Central memory CD4-positive, alpha-beta T cell (primary cell): ENCODE results near the gene GADD45B.

Experiments used
- DNase-seq: peaks from one replicate; pipeline ENCODE4 v3.0.0; 2022
- total RNA-seq, 3 experiments: gene quantifications; one replicate each; lab custom pipeline; 2026; lab: John Stamatoyannopoulos, UW

The GADD45B gene, protein sequence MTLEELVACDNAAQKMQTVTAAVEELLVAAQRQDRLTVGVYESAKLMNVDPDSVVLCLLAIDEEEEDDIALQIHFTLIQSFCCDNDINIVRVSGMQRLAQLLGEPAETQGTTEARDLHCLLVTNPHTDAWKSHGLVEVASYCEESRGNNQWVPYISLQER
- total RNA-seq = 23.3 to 233 (median 35.4) reads per million in 3 experiments

DNA sequence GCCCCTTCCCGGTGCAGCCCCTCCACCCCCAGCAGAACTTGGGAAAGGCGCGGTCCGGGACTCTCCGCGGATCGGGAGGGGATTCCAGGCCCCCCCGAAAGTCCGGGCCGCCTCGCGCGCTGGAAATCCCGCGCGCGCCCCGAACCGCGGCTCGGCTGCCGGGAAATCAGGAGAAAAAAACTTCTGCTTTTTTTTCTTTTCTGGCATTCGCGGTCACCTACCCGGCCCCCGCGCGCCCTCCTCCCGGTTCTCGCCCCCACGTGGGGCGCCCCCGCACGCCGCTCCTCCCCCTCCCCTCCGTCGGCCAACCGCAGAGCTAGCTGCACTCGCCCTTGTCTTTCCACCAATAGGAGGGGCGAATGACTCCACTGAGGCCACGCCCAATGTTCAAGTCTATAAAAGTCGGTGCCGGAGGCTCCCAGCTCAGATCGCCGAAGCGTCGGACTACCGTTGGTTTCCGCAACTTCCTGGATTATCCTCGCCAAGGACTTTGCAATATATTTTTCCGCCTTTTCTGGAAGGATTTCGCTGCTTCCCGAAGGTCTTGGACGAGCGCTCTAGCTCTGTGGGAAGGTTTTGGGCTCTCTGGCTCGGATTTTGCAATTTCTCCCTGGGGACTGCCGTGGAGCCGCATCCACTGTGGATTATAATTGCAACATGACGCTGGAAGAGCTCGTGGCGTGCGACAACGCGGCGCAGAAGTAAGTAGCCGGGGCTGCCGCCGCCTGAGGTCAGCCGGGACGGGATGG, at the start of gene GADD45B:
TSS of gene GADD45B (plus strand) at position 426 of the 749 bp plus-strand sequence. CDS start at position 658, 232 bp downstream.
- peak; percentile 96 for DNase-seq

DNA sequence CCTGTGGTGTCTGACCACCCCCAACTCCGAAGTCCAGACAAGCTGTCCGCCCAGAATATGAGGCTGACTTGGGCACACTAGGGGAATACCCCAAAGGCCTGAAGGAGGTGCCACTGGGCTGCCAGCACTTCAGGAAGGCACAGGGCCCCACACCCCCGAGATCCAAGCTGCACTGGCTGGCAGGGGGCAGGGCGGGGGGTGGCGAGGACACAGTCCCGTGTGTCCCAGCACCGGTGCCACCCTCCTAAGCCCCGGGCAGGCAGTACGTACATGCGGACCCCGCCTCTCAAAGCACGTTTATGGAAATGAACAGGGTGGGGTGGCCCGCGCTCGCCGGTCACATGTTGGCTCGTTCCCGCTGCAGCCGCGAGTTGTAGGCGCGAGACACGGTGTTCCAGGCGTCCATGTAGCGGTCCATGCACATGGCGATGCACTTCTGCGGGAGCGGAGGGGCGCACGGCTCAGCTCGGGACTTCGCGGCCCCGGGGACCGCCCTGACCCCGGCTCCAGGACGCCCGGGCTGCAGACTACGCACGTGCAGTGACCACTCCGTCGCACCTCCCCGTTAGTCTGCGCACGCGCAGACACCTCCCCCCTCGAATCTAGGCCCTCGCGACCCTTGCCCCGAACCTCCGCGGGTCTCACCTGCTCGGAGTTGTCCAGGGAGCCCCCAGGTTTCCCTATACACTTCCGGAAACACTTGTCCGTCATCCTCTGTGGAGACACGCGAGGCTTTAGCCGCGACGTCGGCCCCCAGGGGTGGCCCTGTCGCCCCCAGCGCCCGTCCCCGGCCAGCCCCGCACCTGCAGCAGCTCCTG, 49.1 kb upstream of the GADD45B start:
- peak; percentile 10 for DNase-seq

DNA sequence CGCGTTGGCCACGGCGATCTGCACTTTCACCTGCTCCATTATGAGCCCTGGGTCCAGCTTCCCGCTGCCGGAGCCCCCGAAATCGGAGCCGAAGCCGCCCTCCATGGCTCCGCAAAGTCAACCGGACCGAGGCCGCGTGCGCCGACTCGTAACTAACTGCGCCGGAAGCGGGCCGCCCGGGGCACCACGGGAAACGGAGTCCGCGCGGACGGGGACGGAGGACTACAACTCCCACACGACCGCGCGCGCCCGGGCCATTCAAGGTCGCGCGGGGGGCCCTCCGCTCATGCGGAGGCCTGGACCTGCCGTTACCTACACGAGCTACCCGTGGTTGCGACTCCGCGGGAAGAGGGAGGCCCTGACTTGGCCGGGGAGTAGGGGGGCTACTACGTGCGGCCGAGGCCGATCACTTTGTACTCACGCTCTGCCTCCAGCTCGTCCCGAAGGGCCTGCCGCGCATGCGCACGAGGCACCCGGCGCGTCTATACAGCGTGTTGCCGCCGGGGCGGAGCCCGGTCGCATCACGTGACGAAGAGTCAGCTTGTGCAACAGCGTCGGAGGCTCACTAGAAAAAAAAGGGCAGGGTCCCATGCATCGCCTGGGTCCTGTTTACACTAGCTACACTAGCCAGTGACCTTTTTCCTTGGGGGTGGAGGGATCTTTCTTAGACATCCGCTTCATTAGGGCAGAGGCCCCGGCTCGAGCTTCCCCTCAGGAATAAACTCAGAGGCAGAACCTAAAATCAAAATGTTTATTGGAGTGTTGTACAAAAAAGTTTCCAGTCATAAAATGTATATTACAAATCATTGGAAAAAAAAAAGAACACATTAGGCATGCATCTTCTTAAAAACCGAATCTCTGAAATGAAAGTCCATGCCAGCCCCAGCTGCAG, 48.3 kb upstream of the GADD45B start, which contains the start of gene TIMM13:
TSS of gene TIMM13 (minus strand) at position 158 of the 892 bp plus-strand sequence. CDS start at position 105, 53 bp downstream.
- peak; percentile 97 for DNase-seq

DNA sequence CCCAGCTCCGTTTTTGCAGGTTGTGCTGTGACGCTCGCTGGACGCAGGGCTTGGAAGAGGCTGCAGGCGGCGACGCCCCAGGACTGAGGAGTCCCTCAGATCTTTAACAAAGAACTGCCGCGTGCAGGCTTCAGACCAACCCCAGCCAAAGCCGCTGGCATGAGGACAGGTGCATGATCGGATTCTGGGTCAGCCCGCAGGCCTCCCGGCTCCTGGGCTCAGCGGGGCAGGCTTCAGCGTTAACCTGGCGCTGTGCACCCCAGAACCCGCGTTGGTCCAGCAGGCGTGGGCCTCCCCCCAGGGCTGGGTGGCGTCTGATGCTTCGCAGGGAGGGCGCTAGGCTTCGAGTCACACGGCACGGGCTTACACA, 47.6 kb upstream of the GADD45B start:
- no peak for DNase-seq

DNA sequence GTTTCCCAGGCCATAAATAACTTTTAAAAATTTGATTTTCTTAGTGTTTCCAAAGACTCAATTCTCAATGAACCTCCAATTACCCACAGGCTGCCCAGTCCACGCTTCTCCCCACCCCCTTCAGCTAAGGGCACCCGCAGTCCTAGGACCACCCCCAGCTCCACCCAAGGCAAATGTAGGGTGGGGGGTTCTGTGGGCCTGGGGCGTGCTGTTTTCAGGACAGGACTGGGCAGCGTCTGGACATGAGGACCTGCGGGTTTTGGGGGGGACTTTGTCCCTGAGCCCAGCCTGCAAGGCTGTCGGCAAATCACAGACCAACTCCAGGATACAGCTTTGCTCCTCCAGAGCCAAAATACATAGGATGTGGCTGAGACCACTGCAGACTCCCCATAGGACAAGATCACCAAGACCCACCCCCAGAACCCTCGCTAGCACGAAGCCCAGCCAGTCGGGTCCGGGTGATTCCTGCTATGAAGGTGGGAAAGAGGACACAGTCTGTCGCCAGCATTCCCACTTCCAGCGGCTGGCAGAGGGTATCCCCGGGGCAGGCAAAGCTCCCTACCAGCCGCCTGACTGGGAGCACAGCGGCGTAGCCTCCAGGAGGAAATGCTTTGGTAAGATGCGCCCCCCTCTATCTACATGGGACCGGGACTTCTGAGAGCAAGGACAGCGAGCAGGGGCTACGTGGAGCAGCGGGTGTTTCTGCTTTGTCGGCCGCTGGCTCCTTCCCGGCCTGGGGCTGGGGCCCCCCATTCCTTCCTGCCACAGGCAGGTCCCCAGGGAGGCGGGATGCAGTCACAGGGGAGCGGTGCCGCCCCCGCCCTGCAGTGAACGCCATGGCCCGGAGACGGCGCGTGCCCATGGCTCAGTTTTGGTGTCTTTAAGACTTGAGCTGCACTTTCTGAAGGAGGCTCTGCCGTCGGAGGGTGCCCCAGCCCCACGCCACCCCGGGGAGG, 46.9 kb upstream of the GADD45B start:
- no peak for DNase-seq

DNA sequence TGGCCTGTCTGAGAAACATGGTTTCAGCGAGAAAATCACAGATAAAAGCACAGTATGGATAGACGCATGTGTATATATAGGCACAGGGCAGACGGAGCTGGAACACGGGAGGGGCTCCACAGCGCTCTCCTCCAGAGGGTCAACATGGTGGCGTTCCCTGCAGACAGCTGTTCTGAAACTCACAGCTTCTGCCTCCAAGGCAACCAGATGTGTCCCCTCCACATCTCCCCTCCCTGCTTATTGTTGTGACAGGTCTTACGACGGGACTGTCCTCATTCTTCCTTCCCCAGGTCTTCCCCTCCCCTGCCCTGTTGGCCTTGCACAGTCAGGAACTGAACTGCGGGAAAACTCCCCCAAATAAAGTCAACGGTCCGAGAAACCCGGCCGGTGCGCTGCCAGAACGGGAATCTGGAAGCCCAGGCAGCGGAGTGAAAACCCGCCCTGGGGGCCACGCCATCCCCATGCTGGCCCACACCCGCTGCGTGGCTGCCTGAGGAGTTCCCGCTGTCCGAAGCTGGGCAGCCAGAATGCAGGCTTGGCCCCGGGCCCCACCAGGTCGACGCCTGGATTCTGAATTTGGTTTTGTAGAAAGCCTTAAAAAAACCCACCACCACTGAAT, 45.9 kb upstream of the GADD45B start:
- DNase-seq = no peak

DNA sequence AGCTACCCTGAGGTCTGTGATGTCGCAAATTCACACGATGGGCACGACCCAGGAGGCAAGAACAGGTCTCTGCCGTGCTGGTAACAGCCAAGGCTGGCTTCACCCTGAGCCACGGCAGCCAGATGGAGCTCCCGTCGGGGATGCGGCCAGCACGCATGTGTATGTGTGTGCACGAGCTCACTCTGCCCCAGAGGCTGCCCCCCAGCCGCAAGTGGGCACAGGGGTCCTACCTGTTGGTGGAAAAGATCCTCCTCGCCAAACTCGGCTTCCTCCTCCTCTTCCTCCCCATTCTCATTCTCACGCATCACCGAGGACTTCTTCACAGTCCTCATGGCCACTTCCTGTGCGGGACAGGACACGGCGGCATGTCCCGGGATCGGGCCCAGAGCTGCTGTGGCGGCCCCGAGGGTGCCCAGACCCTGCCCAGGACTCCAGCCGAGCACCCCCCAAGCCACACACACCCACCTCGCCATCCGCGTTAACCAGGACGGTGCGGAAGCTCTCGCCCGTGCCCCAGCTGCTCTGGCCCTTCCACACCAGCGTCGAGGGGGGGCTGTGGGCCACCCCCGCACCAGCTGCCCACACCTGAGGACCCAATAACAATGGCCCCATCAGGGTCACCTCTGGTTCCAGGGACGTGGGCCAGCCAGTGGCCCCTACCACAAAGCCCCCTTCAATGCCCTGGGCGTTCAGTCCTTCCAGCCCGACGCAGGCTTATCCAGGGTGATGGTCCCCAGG, 44.4 kb upstream of the GADD45B start:
- no peak for DNase-seq

DNA sequence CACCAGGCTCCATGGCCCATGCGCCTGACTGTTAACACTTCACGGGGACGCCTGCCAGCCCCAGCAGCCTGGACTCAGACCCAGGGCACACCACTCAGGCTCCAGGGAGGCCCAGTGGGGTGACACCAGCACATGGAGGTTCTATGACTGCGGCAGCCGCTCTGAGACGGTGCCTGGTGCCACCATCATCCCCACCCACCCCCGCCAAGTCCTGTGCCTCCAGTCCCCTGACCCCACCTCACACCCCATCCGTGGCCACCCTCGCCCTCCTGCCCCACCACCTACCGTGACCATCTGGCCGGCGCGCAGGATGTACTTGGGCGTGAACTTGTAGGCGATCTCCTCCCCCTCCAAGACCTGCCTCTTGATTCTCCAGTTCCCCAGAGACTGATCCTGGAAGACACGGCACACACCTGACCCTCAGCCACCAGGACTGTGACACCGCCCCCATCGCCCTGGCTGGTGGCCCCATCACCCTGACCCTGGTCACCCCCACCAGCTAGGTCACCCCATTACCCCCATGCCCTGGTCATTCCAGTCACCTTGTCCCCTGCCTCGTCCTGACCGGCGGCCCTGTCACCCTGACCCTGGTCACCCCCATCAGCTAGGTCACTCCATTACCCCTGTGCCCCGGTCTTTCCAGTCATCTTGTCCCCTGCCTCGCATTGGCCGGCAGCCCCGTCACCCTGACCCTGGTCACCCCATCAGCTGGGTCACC, 43.6 kb upstream of the GADD45B start:
- no peak for DNase-seq

DNA sequence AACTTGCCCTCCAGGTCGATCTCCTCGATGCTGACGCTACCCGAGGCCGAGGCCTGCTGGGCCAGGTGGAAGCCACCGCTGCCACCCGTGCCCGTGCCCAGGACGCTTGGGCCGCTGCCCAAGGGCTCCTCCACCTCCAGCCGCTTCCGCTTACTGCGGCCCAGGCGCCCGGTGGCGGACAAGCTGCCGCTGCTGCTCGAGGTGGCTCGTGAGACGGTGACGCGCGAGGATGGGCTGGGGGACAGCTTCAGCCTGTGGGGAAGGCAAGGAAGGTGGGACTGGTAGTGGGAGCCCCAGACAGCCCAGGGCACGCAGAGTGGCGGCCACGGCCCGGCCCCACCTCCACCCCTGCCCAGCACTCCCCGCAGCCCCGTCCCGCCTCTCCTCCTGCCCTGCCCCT, 42.1 kb upstream of the GADD45B start:
- DNase-seq = no peak

DNA sequence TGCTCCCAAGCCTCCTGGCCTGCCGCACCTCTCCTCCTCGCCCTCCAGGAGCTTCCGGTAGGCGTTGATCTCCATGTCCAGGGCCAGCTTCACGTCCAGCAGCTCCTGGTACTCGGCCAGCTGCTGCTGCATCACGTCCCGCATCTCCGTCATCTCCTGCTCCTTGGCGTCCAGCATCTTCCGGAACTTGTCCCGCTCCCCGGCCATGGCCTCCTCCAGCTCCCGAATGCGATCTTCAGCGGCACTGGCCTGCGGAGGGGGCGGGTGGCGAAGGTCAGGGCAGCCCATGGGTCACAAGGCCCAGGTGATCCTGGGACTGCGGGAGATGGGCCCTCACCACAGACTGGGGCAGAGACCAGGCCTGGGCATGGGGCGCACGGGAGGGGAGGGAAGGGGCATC, 41.7 kb upstream of the GADD45B start:
- no peak for DNase-seq

DNA sequence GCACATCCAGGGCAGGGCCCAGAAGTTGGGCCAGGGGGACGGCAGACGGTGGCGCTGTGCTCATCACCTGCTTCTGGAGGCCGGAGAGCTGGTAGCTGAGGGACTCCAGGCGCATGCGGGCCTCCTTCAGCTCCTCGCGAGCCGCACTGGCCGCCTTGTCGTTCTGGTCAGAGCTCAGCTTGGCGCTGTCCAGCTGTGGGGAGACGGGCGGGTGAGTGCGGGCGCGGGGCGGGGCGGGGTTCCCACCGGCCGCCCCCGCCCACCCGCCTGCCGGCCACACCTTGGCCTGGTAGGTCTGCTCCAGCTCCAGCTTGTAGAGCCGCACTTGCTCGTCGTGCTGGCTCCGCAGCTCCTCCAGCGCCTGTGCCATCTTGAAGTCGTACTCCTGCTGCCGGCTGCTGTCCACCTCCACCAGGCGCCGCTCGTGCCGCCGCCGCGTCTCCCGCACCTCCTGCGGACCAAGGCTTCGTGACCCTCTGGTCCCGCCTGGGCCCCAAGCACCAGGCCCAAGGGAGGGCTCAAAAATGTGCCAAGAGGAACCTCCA, 41.1 kb upstream of the GADD45B start:
- DNase-seq = no peak

DNA sequence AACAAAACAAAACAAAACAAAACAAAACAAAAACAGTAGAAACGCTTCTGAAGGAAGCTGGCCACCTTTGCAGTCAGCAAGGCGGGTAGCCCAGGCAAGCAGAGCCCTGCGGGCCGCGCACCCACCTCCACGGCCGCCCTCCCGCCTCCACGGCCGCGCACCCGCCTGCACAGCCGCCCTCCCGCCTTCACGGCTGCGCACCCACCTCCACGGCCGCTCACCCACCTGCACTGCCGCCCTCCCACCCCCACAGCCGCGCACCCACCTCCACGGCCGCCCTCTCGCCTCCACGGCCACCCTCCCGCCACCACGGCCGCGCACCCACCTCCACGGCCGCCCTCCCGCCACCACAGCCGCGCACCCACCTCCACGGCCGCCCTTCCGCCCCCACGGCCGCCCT, 39.5 kb upstream of the GADD45B start:
- DNase-seq = no peak

DNA sequence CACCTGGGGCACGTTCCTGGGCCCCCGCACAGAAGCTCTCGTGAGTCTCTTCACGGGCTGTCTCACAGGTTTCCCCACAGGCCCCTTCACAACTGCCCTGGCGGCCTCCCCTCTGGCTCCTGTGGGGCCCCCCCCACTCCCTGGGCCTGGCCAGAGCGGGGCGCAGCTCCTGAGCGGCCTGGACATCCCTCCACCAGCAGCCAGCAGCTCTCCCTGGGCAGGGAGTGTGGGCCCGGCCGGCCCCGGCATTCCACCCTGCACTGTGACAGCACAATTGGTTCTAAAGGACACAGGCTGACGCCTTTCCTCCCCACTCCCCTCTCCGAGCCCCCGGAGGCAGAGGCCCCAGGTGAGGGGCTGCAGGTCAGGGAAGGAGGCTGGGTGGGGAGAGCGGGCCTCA, 39.0 kb upstream of the GADD45B start:
- no peak for DNase-seq

DNA sequence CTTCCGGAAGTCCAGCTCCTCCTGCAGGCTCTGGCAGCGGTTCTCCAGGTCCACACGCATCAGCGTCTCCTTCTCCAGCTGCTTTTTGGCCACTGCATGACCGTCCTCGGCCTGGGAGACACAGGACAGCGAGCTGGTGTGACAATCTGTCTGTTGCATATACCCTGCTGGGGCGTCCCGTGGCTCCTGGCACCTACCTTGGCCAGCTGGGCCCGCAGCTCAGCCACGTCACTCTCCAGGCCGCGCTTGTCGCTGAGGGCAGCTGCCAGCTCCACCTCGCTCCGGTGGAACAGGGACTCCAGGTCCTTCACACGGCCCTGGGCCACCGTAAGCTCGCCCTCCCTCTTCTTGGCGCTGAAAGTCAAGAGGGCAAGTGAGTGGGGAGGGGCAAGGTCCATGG, 37.7 kb upstream of the GADD45B start:
- no peak for DNase-seq

DNA sequence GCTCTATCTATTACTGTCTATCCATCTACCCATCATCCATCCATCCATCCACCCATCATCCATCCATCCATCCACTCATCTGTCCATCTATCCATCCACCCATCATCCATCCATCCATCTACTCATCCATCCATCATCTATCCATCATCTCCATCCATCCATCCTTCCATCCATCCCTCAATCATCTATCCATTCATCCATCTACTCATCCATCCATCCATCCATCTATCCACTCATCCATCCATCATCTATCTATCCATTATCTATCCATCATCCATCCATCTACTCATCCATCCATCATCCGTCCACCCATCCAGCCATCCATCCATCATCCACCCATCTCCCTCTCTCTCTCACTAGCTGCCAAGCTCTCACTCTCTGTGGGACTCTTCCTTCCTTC, 35.4 kb upstream of the GADD45B start:
- DNase-seq = no peak

DNA sequence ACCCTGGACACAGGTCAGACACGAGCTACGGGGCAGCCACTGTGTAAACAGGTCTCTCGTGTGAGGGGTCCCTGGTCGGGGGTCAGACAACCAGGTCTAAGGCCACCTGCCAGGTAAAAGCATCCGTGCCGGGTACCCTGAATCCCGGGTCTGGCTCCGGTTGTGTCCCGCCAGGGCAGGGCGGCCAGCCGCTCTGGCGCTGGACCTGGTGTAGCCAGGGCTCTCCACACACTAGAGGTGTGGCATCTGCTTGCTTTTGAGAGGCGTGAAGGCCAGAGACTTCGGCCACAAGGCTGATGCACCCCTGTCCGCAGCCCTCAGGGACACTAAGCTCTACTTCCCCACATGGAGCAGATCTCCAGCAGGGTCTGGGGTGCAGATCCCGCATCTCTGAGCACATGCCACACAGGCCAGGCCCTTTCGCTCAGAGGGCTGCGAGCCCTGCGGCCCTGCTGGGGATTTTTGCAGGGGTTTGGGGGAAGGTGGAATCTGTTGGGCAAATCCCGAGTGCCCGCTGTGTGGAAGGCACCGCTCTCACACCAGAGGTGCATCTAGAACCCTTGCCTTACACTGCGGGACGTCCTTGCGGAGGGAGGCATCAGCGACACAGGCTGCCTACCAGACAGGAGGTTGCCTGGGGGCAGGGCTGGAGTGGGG, 34.7 kb upstream of the GADD45B start:
- no peak for DNase-seq

DNA sequence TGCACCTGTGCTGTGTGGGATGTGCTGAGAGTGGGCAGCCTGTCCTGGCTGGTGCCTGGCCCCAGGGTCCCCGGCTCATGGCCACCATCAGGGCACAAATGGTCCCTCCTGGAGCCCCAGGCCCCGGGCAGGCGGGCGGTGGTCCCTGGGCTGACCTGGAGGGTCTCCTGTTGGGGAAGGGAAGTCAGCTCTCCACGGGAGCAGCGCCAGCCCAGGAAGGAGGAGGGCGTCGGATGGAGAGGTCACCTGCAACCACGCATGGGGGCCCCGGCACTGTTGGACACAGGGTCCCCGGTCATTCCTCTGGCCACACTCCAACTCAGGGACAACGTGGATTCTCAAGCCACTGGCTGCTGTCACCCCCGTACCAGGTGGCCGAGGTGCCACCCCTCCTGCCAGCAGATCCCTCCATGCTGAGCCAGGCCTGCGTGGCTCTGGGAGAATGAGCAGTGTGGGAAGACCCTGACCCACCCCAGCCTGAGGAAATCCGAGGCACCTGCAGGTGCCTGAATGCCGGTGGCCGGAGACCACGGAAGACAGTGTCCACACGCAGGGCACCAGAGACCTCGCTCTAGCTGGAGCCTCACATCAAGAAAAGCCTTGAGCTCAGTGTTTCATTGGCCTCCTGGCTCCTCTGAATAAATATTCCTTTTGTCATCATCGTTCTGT, 32.7 kb upstream of the GADD45B start:
- DNase-seq = no peak

DNA sequence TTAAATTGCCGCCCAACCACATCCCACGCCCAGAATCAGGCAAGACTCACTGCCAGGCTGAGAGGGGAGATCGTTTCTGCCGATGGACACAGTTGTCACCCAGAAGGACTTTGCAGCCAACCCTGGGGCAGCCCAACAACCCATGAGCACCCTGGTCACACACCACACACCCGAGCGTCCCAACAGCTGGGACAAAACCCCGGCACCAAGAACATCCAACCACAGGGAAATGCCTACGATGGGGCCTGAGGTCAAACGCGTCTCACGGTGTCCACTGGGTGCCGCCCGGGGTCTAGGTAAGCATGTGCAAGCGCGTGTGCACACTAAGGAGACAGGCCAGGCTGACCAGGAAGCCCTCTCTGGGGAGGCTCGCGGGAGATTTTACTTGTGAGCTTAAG, 32.1 kb upstream of the GADD45B start:
- DNase-seq = no peak
